ENCODE results near the gene STRIP2. TPM values are rescaled to one million over a fixed set of nuclear protein-coding genes. Genes with fewer than 3 reads are reported as not detected.

Gene STRIP2
- total RNA-seq, 4 donors from 2014 or later = 14.3 to 43.9 (median 24.7) TPM

DNA sequence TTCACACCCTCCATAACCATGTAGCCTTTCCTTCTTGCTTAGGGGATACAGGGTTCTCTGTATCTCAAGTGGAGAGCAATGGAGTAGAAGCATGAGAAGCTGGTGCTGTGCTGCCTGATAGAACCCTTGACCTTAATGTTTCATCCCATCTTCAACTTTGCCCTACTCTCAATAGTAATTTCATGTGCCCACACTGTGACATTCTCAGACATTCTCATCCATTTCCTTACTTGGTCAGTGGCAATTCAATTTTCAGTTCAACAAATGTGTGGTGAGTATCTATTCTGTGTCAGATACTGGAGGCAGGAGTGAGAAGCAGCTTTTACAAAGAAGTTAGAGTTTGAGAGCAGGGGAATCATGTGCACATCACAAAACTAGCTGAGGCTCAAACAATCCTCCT, 16.1 kb downstream of the STRIP2 start:
- H3K27ac ChIP-seq = no peak overlapping the region
- TF ChIP-seq, protein P1, sequence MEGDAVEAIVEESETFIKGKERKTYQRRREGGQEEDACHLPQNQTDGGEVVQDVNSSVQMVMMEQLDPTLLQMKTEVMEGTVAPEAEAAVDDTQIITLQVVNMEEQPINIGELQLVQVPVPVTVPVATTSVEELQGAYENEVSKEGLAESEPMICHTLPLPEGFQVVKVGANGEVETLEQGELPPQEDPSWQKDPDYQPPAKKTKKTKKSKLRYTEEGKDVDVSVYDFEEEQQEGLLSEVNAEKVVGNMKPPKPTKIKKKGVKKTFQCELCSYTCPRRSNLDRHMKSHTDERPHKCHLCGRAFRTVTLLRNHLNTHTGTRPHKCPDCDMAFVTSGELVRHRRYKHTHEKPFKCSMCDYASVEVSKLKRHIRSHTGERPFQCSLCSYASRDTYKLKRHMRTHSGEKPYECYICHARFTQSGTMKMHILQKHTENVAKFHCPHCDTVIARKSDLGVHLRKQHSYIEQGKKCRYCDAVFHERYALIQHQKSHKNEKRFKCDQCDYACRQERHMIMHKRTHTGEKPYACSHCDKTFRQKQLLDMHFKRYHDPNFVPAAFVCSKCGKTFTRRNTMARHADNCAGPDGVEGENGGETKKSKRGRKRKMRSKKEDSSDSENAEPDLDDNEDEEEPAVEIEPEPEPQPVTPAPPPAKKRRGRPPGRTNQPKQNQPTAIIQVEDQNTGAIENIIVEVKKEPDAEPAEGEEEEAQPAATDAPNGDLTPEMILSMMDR (IDR thresholded peaks at IDR 0.05 in 4 of 5, conservative IDR thresholded peaks at IDR 0.05 in 1 of 5) = no peak
- TF ChIP-seq POLR2A (IDR thresholded peaks at IDR 0.05) = no peak
- H3K27me3 ChIP-seq = no peaks in the 10 kb centered on the region
- H3K9me3 ChIP-seq = no peaks in the 10 kb centered on the region
- no peak overlapping the region for H3K4me3 ChIP-seq
- in situ Hi-C loops (cut with MboI; ENCODE audit: low sequenced_read_pairs in 4 of 4) (loop anchor here in 1 of 4 donors (25.0 kb wide), 1 partner anchor 238 kb away; no protein-coding TSS in a partner anchor), intact Hi-C loops (cut with DNase I; ENCODE audit: low total_unique reads) (no loop called here)
- peaks cover 0 to 68% of the 10 kb centered on the region in 2 donors for H3K36me3 ChIP-seq
- no peaks in the 10 kb centered on the region for H3K4me1 ChIP-seq
- no peak for DNase-seq
- ATAC-seq = no peak

DNA sequence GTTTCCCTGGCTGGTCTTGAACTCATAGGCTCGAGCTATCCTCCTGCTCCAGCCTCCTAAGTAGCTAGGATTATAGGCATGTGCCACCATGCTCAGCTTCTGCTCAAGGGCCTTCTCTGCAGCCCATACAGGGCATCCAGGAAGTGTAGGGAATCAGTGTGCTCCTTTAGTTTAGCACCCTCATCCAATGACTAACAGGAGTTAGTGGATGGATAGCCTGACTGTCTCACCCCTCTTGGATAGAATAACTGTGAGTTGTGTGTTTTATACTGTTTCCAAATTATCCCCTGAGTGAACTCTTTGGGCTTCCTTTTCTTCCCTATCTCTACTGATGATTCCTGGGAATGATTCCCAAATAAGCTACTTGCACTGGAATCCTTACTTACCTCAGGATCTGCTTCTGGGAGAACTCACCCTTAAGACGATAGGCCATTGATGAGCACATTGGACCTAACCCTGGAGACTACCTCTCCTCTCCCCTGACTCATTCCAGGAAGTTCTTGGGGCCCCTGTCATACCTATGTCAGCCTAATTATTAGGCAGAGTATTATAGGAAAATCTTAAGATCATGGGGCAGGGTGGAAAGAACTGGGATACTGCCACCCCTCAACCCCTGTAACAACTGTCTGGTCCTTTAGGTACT, 18.5 kb downstream of the STRIP2 start:
- in situ Hi-C loops (cut with MboI; ENCODE audit: low sequenced_read_pairs in 4 of 4) = loop anchor here in 1 of 4 donors (25.0 kb wide), 1 partner anchor 240 kb away; no protein-coding TSS in a partner anchor
- no peaks in the 10 kb centered on the region for H3K9me3 ChIP-seq
- TF ChIP-seq POLR2A (IDR thresholded peaks at IDR 0.05) = no peak
- TF ChIP-seq, protein P1 (IDR thresholded peaks at IDR 0.05 in 4 of 5, conservative IDR thresholded peaks at IDR 0.05 in 1 of 5) = no peak
- no peaks in the 10 kb centered on the region for H3K4me1 ChIP-seq
- H3K27me3 ChIP-seq = no peaks in the 10 kb centered on the region
- H3K27ac ChIP-seq = no peak overlapping the region
- H3K4me3 ChIP-seq = no peak overlapping the region
- DNase-seq (no peak), ATAC-seq (no peak)
- intact Hi-C loops (cut with DNase I; ENCODE audit: low total_unique reads) = no loop called here
- H3K36me3 ChIP-seq = peaks cover 0 to 86% of the 10 kb centered on the region in 2 donors

DNA sequence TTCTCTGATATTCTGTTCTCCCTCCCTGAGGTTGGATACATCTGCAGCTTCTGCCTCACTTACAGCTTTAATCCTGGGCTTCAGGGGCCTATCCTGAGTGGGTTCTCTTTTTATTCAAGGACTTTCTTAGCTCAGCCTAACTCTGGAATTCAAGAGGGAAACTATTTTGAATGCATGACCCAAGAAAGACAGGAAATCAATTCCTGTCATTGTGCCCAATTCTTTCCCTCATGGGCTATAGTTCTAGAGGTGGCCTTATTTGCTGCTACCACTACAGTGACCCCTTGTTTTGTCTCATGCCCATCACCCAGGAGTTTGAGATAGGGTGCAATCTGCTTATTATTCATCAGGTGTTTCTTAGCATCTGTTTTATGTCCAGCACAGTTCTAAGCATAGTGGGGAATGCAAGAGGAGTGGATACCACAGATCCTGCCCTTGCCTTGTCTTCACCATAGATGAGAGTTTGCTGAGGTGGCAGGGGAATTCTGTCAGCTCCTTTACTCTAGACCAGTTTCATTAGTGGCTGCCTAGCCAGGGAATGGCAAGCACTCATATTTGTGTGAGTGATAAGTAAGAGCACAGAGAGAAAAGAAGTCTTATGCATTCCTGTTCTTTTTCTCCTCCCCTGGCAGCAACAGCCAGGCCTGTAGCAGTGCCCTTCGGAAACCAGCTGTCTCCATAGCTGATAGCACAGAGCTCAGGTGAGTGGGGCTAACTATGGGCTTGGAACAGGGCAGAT, 19.4 kb downstream of the STRIP2 start:
- Histone ChIP-seq H3K27me3 (no peaks in the 10 kb centered on the region), H3K36me3 (peaks cover 0 to 92% of the 10 kb centered on the region in 2 donors), H3K4me3 (no peak overlapping the region), H3K9me3 (no peaks in the 10 kb centered on the region), H3K27ac (no peak overlapping the region), H3K4me1 (no peaks in the 10 kb centered on the region)
- in situ Hi-C loops (cut with MboI; ENCODE audit: low sequenced_read_pairs in 4 of 4) = loop anchor here in 1 of 4 donors (25.0 kb wide), 1 partner anchor 241 kb away; no protein-coding TSS in a partner anchor
- no peak for TF ChIP-seq POLR2A (IDR thresholded peaks at IDR 0.05)
- TF ChIP-seq, protein P1 (IDR thresholded peaks at IDR 0.05 in 4 of 5, conservative IDR thresholded peaks at IDR 0.05 in 1 of 5) = no peak
- intact Hi-C loops (cut with DNase I; ENCODE audit: low total_unique reads) = no loop called here
- ATAC-seq (no peak), DNase-seq (no peak)

DNA sequence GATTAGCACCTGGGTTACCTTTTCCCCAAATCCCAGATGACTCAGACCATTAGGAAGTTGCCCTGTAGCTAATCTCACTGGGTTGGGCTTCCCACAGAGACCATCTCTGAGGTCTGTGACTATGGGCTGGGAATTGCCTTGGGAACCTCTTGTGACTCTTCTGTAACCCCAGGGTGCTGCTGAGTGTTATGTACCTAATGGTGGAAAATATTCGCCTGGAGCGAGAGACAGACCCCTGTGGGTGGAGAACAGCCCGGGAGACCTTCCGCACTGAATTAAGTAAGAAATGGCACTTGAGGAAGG, 20.0 kb downstream of the STRIP2 start:
- Histone ChIP-seq H3K27ac (no peak overlapping the region), H3K4me3 (no peak overlapping the region), H3K9me3 (no peaks in the 10 kb centered on the region), H3K4me1 (no peaks in the 10 kb centered on the region), H3K27me3 (no peaks in the 10 kb centered on the region), H3K36me3 (peaks cover 0 to 93% of the 10 kb centered on the region in 2 donors)
- in situ Hi-C loops (cut with MboI; ENCODE audit: low sequenced_read_pairs in 4 of 4) = loop anchor here in 1 of 4 donors (25.0 kb wide), 1 partner anchor 242 kb away; no protein-coding TSS in a partner anchor
- TF ChIP-seq, protein P1 (IDR thresholded peaks at IDR 0.05 in 4 of 5, conservative IDR thresholded peaks at IDR 0.05 in 1 of 5) = no peak
- TF ChIP-seq POLR2A (IDR thresholded peaks at IDR 0.05) = no peak
- ATAC-seq (no peak), DNase-seq (no peak)
- intact Hi-C loops (cut with DNase I; ENCODE audit: low total_unique reads) = no loop called here

Data from gastrocnemius medialis (tissue), 4 donors.